Measurements from ENCODE around the gene SLC24A3. TPM values are rescaled to one million over a fixed set of nuclear protein-coding genes. Genes with fewer than 3 reads are reported as not detected.

The SLC24A3 gene
- total and polyA plus RNA-seq, 9 donors = 4.8 to 40.5 (median 18.6) TPM

DNA sequence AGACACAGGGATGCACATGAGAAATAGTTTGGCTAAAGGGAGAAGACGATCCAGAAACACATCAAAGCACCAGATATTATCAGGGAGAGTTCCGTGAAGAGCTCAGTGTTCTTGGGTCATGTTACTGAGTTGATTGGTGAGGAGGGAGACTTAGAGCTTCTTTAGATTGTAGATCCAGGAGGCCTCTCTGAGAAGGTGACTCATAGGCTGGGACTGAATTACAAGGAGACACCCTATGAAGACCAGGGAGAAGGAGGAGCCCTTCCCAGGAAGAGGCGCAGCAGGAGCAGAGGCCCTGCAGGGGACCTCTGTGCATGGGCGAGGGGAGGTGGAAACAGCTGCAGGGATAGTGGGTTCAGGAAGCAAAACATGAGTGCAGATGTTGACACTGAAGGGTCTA is 196.5 kb downstream of the SLC24A3 start:
- WGBS, 3 donors = 88 to 93% (median 93%) methylated on average over 4 of the region's 4 CpGs
- Histone ChIP-seq H3K36me3 (no peaks in the 10 kb centered on the region), H3K4me3 (no peak overlapping the region), H3K4me1 (ENCODE audit: insufficient read depth) (peaks cover 3% of the 10 kb centered on the region), H3K27me3 (no peaks in the 10 kb centered on the region), H3K27ac (no peak overlapping the region), H3K9me3 (no peaks in the 10 kb centered on the region)
- DNase-seq = no peak
- intact Hi-C loops (cut with DNase I) = no loop called here
- TF ChIP-seq POLR2A (IDR thresholded peaks at IDR 0.05) = no peak
- TF ChIP-seq EP300 (IDR thresholded peaks at IDR 0.05) = no peak
- TF ChIP-seq, protein P1, sequence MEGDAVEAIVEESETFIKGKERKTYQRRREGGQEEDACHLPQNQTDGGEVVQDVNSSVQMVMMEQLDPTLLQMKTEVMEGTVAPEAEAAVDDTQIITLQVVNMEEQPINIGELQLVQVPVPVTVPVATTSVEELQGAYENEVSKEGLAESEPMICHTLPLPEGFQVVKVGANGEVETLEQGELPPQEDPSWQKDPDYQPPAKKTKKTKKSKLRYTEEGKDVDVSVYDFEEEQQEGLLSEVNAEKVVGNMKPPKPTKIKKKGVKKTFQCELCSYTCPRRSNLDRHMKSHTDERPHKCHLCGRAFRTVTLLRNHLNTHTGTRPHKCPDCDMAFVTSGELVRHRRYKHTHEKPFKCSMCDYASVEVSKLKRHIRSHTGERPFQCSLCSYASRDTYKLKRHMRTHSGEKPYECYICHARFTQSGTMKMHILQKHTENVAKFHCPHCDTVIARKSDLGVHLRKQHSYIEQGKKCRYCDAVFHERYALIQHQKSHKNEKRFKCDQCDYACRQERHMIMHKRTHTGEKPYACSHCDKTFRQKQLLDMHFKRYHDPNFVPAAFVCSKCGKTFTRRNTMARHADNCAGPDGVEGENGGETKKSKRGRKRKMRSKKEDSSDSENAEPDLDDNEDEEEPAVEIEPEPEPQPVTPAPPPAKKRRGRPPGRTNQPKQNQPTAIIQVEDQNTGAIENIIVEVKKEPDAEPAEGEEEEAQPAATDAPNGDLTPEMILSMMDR (IDR thresholded peaks at IDR 0.05) = no peak

DNA sequence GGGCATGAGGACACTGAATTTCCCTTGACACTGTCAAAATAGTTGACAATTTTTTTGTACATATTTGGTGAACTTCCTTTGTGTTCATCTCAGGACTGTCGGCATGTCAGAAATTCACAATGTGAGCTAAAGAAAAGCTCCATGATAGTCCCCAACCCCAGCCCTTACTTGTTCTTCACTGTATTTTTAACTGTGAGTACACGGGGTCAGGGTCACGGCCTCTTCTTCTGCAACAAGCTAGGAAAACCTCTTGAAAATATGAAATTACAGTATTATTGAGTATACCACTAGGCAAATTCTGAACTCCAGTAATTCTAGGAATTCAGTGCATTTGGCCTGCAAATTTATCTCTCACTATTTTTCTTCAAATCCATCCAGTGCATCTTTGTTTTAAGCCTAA is 199.4 kb downstream of the SLC24A3 start:
- Histone ChIP-seq H3K9me3 (no peaks in the 10 kb centered on the region), H3K36me3 (no peaks in the 10 kb centered on the region), H3K27me3 (no peaks in the 10 kb centered on the region), H3K4me1 (ENCODE audit: insufficient read depth) (peaks cover 3% of the 10 kb centered on the region), H3K4me3 (no peak overlapping the region), H3K27ac (no peak overlapping the region)
- TF ChIP-seq, protein P1 (IDR thresholded peaks at IDR 0.05) = no peak
- no peak for TF ChIP-seq EP300 (IDR thresholded peaks at IDR 0.05)
- TF ChIP-seq POLR2A (IDR thresholded peaks at IDR 0.05) = no peak
- 37 to 56% (median 44%) methylated on average over 3 of the region's 3 CpGs for WGBS, 3 donors
- intact Hi-C loops (cut with DNase I) = loop anchor here in 1 of 4 donors (10.0 kb wide), 1 partner anchor 587 kb away; no protein-coding TSS in a partner anchor
- peak; percentile 23 to 62 (median 33) for DNase-seq

GRCh38 chr20:19412254-19412653 is 199.8 kb downstream of the SLC24A3 start:
- H3K27me3 ChIP-seq = no peaks in the 10 kb centered on the region
- H3K9me3 ChIP-seq = no peaks in the 10 kb centered on the region
- WGBS, 3 donors = 83 to 91% (median 91%) methylated on average over 3 of the region's 3 CpGs
- no peak overlapping the region for H3K27ac ChIP-seq
- intact Hi-C loops (cut with DNase I) = loop anchor here in 1 of 4 donors (10.0 kb wide), 1 partner anchor 587 kb away; no protein-coding TSS in a partner anchor
- no peak overlapping the region for H3K4me3 ChIP-seq
- peaks cover 3% of the 10 kb centered on the region for H3K4me1 ChIP-seq (ENCODE audit: insufficient read depth)
- H3K36me3 ChIP-seq = no peaks in the 10 kb centered on the region
- no peak for TF ChIP-seq EP300 (IDR thresholded peaks at IDR 0.05)
- TF ChIP-seq POLR2A (IDR thresholded peaks at IDR 0.05) = no peak
- TF ChIP-seq, protein P1 (IDR thresholded peaks at IDR 0.05) = no peak
- DNase-seq = no peak

DNA sequence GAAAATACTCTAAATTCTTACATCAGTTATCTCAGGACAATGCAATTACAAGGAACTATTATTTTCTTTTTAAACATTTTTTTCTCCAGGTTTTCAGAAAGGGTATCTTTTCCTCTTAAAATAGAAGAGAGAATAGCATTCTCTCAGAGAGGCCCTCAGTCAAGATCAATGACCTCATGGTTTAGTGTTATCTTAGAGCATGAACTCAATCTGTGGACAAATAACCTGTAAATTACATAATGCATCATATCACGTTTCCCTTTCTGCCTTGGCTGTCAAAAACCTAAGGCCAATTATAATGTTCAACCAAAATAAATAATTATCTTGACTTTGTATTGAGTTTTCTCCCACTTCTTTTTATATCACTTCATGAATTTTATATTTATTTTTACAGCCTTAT is 202.2 kb downstream of the SLC24A3 start:
- Histone ChIP-seq H3K9me3 (no peaks in the 10 kb centered on the region), H3K27me3 (no peaks in the 10 kb centered on the region), H3K4me3 (no peak overlapping the region), H3K27ac (no peak overlapping the region), H3K36me3 (no peaks in the 10 kb centered on the region), H3K4me1 (ENCODE audit: insufficient read depth) (peaks cover 3% of the 10 kb centered on the region)
- intact Hi-C loops (cut with DNase I) = loop anchor here in 1 of 4 donors (10.0 kb wide), 1 partner anchor 590 kb away; no protein-coding TSS in a partner anchor
- no peak for TF ChIP-seq POLR2A (IDR thresholded peaks at IDR 0.05)
- TF ChIP-seq, protein P1 (IDR thresholded peaks at IDR 0.05) = no peak
- TF ChIP-seq EP300 (IDR thresholded peaks at IDR 0.05) = no peak
- 56 to 70% (median 60%) methylated on average over 1 of the region's 1 CpG for WGBS, 3 donors
- no peak for DNase-seq
